K562 (cell line): ENCODE measurements around the gene TNFRSF19. TPM values are rescaled to one million over a fixed set of nuclear protein-coding genes. Genes with fewer than 3 reads are reported as not detected.

Experiments
- CBFA2T3 ChIP-seq: fragments of 450-650 bp; IDR thresholded peaks from 2 replicates; pipeline ENCODE4 v1.6.1; 2017
- CBX5 ChIP-seq: IDR thresholded peaks from 2 replicates; pipeline ENCODE4 v1.6.1; 2014; ENCODE audit warnings: low read depth, borderline replicate concordance
- CHD1 ChIP-seq: fragments of 200-600 bp; sonication (generic); IDR thresholded peaks from one replicate; pipeline ENCODE4 v1.6.1; 2012; ENCODE audit warnings: mild to moderate bottlenecking, moderate library complexity, low read length, inconsistent platforms
- DEAF1 ChIP-seq: fragments of 450-650 bp; formaldehyde crosslinking; IDR thresholded peaks from 2 replicates; pipeline ENCODE4 v1.4.0; 2020; ENCODE audit warnings: mild to moderate bottlenecking, moderate library complexity
- EP300 ChIP-seq: IDR thresholded peaks from 2 replicates; pipeline ENCODE4 v1.6.1; 2012; ENCODE audit warnings: low read length, improper control_type of control experiment
- GABPA ChIP-seq: fragments of 200-800 bp; sonication (Bioruptor generic); conservative IDR thresholded peaks from 2 replicates; pipeline ENCODE4 v1.6.1; 2016; ENCODE audit warnings: low read depth, missing genetic modification characterization, missing compliant biosample characterization
- HMGN3 ChIP-seq: IDR thresholded peaks from 2 replicates; pipeline ENCODE4 v1.6.1; 2011; ENCODE audit warnings: borderline replicate concordance, low read depth, mild to moderate bottlenecking, mixed read lengths, low read length; ENCODE audit not compliant: insufficient read length; ENCODE audit errors: extremely low read depth
- KDM2B ChIP-seq: fragments of 250-450 bp; sonication (Bioruptor Pico); IDR thresholded peaks from 2 replicates; pipeline ENCODE4 v1.8.0; 2021; ENCODE audit warnings: mild to moderate bottlenecking, moderate library complexity
- MXD1 ChIP-seq: fragments of 250-450 bp; sonication (Bioruptor Pico); IDR thresholded peaks from 2 replicates; pipeline ENCODE4 v1.8.0; 2021; ENCODE audit warnings: borderline replicate concordance, mild to moderate bottlenecking, moderate library complexity; ENCODE audit not compliant: poor library complexity, severe bottlenecking
- NR1H2 ChIP-seq: sonication (generic); formaldehyde crosslinking; IDR thresholded peaks from 2 replicates; pipeline ENCODE4 v1.4.0; 2020; ENCODE audit warnings: mild to moderate bottlenecking, missing genetic modification reagents
- TRIM25 ChIP-seq: fragments of 450-650 bp; IDR thresholded peaks from 2 replicates; pipeline ENCODE4 v1.7.0; 2016; ENCODE audit warnings: borderline replicate concordance
- U2AF1 ChIP-seq: fragments of 200-400 bp; formaldehyde crosslinking; optimal IDR thresholded peaks from 2 replicates; pipeline ENCODE3; 2017; ENCODE audit warnings: mild to moderate bottlenecking, low read depth, low read length, moderate library complexity
- ZNF282 ChIP-seq: sonication (generic); formaldehyde crosslinking; IDR thresholded peaks from 2 replicates; pipeline ENCODE4 v1.8.1; 2023; ENCODE audit warnings: missing genetic modification reagents
- polyA plus RNA-seq, 8 experiments: library from polyadenylated mRNA; depleted of rRNA in 4 of 8; stranded (reverse) in 5 of 8; unstranded in 3 of 8; fragments of >200 nt; fragmentation: Nextera tagmentation in 2 of 8; fragmentation: Illumina TruSeq in 1 of 8; extraction: Ambion mirVana in 2 of 8; extraction: Trizol in 1 of 8; gene quantifications; 2 replicates each; pipeline versions ENCODE4 v1.2.1 to v1.2.3, GENCODE V29; 2011 to 2014; ENCODE audit warnings: inconsistent platforms in 1 of 8, missing spikeins in 1 of 8
- total RNA-seq, 7 experiments: library from RNA; depleted of rRNA in 6 of 7; stranded (reverse); fragments of >200 nt in 6 of 7; fragmentation: Illumina TruSeq in 2 of 7; extraction: Trizol in 2 of 7; gene quantifications; 2 replicates each; pipeline versions ENCODE4 v1.2.1 to v1.2.3, GENCODE V29; 2011 to 2021; ENCODE audit warnings: low replicate concordance in 1 of 7

Gene TNFRSF19
- total and polyA plus RNA-seq, 9 of the 15 experiments (the other 6 are each of a cell fraction or from before 2014, with no cell fraction given): 0.01 to 0.07 TPM; not detected in 7

GRCh38 chr13:23592596-23592995 is 22.4 kb downstream of the TNFRSF19 start (continued):
- TF ChIP-seq HMGN3: no peak
- no peak for TF ChIP-seq KDM2B (CRISPR knock-in tag)
- TF ChIP-seq NR1H2: no peak
- no peak for TF ChIP-seq GABPA (tag)
- no peak for TF ChIP-seq U2AF1
- no peak for TF ChIP-seq CHD1
- TF ChIP-seq MXD1 (CRISPR knock-in tag): no peak
- TF ChIP-seq EP300: no peak
- TF ChIP-seq DEAF1: no peak
- no peak for TF ChIP-seq CBFA2T3
- TF ChIP-seq TRIM25: no peak
- no peak for TF ChIP-seq ZNF282 (CRISPR knock-in tag)
- no peak for TF ChIP-seq CBX5
